ENCODE results near the gene MAP3K14.
A peak's percentile ranks its signal among the peaks of the same experiment; 100 is the strongest.

DNA sequence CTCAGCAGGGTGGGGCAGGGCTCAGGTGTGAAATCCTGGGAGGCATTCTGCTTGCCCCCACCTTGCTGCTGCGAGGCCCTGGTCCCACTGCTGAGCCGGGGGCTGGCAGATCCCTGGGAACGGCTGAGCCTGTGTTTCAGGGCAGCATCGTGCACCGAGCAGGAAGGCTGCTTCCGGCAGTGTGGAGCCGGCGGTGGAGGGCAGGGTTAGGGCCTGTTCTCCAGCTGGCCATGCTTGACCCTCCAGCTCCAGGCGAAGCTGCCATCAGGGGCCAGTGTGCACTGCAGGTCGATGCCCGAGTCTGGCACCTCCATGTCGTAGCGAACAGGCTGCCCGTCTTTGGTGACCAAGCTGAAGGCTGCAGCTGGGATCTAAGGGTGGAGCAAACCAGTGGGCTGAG lies 52.4 kb downstream of the MAP3K14 start:
- TF ChIP-seq TAF1 (IDR thresholded peaks at IDR 0.05; ENCODE audit: borderline replicate concordance, low read depth, low read length) (no peak), POLR2A (IDR thresholded peaks at IDR 0.05; ENCODE audit: low read depth, low read length) (peak; percentile 21; the same call in 1 of the 2 replicates), POLR2AphosphoS5 (IDR thresholded peaks at IDR 0.05; ENCODE audit: low read depth, low read length) (peak; percentile 37; the same call in 1 of the 2 replicates)

Measured in GM12892 (cell line).